Astrocyte (in vitro differentiated cells and primary cell): ENCODE measurements around the gene KRTAP21-2.

Experiments used
- CTCF ChIP-seq: IDR thresholded peaks from 2 replicates; pipeline ENCODE4 v1.5.1; 2011; ENCODE audit warnings: low read depth, mild to moderate bottlenecking, inconsistent platforms, low read length, moderate library complexity; ENCODE audit not compliant: insufficient read depth
- EZH2 ChIP-seq: IDR thresholded peaks from 2 replicates; pipeline ENCODE4 v1.6.1; 2012; ENCODE audit warnings: mild to moderate bottlenecking, low read length, inconsistent platforms; ENCODE audit not compliant: insufficient read depth

DNA sequence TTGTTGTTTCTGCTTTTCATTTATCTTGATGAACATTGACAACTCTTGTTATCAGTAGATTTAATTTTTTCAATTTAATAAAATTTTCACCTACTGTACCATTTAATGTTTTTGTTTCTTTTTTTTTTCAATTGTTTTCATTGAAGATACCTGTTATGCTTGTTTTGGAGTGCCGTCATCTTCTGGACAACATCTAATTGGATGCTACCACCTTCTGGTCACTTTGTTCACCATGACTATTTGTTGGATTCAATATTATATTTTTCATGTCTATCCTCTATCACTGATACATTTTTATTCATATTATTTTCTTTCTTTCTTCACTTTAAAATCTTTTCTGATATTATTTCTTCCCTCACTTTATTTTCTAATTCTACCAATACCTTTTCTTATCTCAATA is 14.0 kb downstream of the KRTAP21-2 start:
- TF ChIP-seq CTCF (no peak), EZH2 (no peak)
